ENCODE measurements around the gene LCN12.

Gene LCN12

GRCh38 chr9:136974817-136975535 is 22.9 kb downstream of the LCN12 start:
- DNase-seq = no peak

DNA sequence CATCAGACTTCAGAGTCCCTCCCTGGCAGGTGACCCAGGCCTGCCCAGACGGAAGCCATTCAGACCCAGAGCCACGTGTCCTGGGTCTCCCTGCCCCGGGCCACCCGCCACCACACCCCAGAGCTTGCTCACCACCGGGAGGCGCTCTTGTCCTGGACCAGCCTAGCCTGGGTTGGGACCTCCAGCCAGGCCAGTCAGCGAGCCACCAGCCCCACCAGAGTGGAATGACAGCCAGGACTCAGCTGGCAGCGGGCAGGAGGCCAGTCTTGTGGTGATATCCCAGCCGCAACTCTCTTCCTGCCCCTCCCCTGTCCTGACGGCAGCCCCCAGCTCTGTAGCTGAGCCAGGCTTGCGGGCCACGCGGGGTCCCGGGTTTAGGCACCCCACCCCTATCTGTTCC is 23.6 kb downstream of the LCN12 start:
- no peak for DNase-seq

- DNase-seq = no peak
These were observed 25.1 kb downstream of the LCN12 start, which contains the start of gene PTGDS for GRCh38 chr9:136977223-136977622. Gene PTGDS (plus strand): TSS chr9:136977504. CDS start chr9:136977579, 75 bp downstream.

DNA sequence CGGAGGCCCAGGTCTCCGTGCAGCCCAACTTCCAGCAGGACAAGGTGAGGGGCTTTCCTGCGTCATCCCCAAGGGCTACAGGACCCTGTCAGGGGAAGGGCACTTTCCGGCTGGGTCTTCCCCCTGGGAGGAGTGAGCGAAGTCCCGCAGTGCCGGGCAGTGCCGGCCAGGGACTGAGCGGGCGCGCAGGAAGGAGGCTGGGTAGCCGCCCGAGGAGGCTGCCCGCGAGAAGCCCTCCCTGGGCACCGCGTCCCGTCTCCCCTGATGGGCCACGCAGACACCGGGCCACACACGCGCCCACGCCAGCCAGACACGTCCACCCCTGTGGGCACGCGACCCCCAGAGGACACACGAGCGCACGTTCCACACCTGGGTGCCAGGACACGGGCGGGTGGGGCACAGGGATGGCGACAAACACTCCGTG is 25.6 kb downstream of the LCN12 start:
- DNase-seq = no peak

- no peak for DNase-seq
These were observed 26.2 kb downstream of the LCN12 start for GRCh38 chr9:136978073-136978864.

GRCh38 chr9:136978865-136979544 is 26.9 kb downstream of the LCN12 start:
- no peak for DNase-seq

DNA sequence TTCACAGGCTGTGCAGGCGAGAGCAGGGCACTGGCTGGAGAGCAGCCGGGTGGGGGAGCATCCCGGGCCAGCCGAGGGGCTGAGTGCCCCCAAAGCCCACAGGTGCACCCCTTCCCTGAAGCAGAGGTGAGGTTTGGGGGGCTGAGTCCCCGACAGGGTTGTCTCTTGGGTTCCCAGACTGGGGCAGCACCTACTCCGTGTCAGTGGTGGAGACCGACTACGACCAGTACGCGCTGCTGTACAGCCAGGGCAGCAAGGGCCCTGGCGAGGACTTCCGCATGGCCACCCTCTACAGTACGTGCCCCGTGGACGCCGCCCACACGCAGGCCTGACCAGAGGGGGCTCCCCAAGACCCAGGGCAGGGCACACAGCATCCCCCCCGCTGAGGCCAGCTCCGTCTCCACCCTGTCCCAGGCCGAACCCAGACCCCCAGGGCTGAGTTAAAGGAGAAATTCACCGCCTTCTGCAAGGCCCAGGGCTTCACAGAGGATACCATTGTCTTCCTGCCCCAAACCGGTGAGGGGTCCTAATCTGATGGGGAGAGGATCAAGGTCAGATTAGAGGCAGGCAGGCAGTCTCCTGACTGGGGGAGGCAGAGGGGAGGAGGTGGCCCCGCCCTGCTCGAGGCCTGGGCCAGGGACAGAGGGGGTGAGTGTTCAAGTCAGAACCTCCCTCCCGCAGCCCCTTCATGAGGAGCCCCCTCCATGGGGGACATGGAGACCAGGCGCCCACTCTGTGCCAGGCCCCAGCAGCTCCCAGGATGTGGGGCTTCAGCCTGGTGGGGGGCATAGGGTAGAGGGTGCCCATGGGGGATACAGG is 27.9 kb downstream of the LCN12 start:
- no peak for DNase-seq

DNA sequence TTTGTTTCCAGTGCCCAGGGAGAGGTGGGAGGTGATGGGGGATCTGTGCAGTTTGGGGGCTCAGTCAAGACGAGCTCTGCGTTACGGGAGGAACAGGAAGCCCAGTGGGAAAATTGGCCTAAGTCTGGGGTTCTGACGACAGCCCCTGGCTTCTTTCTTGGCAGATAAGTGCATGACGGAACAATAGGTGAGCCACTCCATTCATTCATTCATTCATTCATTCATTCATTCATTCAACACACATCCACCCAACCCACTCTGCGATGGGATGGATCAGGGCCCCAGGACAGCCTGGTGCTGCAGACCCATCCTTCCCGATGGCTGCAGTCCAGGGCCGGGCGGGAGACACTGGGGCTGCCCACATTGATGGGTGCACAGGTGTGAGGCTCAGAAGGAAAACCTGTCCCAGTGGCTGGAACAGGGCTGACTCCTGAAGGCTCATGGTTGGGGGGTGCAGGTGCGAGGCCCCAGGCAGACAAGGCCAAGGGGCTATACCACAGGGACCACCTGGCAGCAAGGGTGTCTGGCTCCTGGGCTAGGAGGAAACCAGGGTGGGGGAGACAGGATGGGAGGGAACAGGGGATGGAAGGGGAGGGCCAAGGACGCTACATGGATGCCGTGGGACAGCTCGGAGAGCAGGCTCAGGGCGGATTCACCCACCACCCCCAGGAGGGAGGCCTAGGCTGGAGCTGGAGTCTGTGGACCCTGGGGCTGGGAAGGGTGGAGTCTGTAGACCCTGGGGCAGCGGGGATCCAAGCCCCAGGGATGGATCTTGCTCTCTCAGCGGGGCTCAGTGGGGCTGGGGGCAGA is 28.8 kb downstream of the LCN12 start:
- no peak for DNase-seq

DNA sequence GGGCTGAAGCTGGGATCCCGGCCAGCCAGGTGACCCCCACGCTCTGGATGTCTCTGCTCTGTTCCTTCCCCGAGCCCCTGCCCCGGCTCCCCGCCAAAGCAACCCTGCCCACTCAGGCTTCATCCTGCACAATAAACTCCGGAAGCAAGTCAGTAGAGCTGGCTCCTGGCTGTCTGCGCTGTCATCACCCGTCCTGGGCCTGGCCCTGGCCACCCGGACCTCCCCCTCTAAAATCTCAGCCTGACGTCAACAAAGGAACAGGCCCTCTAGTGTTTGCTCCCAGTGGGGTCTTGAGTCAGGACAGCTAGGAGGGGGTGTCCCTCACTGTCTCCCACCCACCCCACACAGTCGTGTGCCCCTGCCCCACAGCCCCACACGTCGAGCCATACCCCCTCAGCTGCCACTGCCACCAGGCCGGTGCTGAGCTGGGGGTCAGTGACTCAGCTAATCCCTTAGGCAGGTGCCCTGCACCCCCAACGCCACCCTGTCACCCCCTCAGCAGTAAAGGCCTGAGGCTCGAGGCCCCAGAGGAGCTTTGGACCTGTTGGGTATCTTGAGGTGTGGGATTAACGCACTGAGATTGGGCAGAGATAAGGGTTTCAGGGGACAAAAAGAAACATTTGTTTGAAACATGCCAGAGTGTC is 29.6 kb downstream of the LCN12 start:
- DNase-seq = no peak

GRCh38 chr9:136982232-136983051 is 30.4 kb downstream of the LCN12 start, which contains the start of gene LCNL1:
Gene LCNL1 (plus strand): TSS chr9:136982993. CDS start chr9:136983587, 594 bp downstream.
- DNase-seq = no peak

DNA sequence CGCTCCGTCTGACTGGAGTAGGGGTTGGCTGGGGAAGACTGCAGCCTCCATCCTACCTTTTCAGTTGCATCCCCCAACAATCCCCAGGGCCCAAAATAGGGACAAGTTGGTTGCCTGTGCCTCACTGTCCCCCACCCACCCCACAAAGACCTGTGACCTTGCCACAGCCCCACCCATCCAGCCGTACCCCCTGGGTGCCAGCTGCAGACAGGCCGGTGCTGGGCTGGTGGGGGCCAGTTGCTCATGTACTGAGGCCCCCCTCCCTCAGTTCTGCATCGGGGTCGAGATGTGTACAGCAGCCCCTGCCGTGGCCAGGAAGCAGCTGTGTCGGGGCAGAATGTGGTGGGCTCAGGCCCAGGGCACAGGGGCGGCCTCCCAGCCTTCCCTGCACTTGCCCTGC is 31.1 kb downstream of the LCN12 start:
- DNase-seq = no peak

GRCh38 chr9:136983656-136984314 is 31.7 kb downstream of the LCN12 start:
- DNase-seq = no peak

GRCh38 chr9:136984464-136985026 is 32.5 kb downstream of the LCN12 start:
- no peak for DNase-seq

DNA sequence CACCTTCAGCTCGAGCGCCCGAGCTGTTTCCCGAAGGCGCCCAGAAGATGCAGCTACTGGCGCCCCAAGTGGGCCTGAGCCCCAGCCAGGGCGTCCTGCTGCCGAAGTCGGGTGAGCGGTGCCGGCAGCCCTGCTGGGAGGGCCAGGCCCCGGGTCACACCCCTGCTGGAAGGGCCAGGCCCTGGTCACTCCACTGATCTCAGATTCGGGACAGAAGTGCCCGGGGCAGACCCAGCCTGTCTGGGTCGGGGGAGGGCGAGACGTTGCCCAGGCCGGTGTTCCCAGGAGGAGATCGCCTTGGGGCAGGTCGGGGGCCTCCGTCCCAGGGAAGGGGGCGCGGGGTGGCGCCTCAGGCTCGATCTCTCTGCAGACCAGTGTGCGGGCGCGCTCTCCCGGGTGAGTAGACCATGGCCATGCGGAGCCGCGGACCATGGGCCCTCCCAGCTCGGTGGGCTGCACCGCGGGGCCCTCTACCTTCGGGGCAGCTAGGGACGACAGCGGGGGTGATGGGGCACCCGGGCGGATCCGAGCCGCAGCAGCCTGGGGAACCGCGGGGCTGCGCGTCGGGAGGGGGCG is 33.0 kb downstream of the LCN12 start:
- DNase-seq = no peak

DNA sequence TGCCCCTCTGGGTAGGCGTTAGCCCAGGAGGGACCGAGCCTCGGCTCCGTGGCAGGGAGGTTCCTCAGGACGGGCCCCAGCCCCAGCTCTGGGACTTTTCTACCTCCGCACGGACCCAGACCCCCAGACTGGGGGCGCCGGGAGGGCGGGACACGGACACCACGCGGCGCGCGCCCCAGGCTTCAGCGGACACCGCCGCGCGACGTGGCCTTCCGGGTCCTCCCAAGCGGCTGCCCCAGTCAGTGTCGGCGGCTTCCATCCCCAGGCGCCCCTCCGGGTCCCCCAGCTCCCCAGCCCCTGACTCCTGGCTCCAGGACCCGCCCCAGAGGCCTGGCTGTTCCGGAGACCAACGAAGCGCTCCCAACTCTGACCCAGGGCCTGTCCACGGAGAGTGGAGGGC is 33.8 kb downstream of the LCN12 start:
- DNase-seq = no peak

DNA sequence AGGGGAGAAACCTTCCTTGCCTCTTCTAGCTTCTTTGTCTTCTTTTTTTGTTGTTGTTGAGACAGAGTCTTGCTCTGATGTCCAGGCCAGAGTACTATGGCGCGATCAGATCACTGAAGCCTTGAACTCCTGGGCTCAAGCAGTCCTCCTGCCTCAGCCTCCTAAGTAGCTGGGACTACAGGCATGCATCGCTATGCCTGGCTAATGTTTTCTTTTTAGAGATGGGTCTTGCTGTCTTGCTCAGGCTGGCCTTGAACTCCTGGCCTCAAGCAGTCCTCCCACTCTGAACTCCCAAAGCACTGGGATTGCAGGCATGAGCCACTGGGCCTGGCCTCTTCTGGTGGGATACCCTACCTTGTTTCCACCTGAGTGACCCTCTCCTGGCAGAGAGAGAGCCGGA is 36.8 kb downstream of the LCN12 start:
- no peak for DNase-seq

DNA sequence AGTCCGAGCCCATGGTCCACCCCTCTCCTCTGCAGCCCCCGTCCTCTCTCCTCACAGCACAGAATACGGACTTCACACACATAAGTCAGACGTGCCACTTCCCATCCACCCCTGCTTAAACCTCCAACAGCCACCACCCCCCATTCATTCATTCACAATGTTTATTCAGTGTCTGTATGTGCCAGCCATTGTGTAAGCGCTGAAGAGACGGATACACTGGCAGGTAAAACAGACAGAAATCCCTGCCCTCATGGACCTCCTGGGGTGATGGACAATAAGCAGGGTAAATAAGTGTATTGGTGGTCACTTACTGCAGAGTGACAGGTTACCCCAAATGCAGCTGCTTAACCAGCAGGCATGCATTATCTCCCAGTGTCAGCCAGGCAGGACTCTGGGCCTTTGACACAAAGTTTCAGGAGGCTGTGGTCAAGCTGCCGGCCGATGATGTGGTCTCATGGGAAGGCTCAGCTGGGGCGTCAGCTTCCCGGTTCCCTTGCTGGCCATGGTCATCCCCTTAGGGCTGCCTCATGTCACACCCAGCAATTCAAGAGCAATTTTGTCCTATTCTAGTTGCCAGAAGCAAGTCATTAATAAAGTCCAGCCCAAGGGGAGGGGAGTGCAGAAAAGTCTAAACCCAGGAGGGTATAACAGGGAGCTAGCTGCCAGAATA is 38.3 kb downstream of the LCN12 start:
- DNase-seq = no peak

Data from NCI-H524 treated with DMSO at 0.1 percent for 48 hours (cell line).